ENCODE results near the gene GNB1L.

Gene GNB1L

DNA sequence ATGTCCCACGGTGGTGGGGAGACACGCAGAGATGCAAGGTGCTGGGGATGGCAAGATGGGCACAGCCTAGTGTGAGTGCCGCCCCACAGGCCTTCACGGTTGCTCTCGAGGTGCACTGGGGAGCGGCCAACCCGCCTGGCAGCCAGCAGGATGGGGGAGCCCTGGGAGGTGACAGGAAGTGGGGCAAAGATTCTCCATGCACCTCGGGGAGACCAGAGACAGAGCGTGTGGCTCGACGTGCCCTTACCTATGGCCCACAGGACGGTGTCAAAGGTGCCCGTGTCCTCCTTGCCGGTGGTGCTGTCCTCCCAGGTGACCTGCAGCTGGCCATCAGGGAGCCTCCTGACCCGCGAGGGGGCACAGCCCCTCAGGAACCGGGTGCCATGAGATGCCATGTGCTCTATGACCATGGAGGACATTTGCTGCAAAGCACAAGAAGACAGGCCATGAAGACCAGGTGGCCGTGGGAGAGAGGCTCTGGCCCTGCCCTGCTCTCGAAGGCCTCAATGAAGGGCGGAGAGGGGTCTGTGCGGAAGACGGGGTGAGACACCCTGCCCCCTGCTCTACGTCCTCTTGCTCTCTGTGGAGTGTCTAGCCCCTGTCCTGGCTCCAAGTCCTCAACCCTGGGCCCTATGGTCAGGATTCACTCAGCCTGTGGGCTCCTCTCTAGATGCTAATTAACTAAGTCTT lies 40.6 kb upstream of the GNB1L start:
- Mint-ChIP-seq H3K36me3 (ENCODE audit: insufficient read depth) (peaks cover 2% of the 10 kb centered on the region), H3K4me3 (no peak overlapping the region), H3K27ac (ENCODE audit: low read depth) (no peak overlapping the region), H3K27me3 (no peaks in the 10 kb centered on the region), H3K4me1 (peaks cover 18% of the 10 kb centered on the region), H3K9me3 (no peaks in the 10 kb centered on the region)
- no peak for DNase-seq (ENCODE audit: low spot score in 2 of 2)
- ATAC-seq (replicated peaks; ENCODE audit: extremely low read depth, poor library complexity, severe bottlenecking) = no peak

DNA sequence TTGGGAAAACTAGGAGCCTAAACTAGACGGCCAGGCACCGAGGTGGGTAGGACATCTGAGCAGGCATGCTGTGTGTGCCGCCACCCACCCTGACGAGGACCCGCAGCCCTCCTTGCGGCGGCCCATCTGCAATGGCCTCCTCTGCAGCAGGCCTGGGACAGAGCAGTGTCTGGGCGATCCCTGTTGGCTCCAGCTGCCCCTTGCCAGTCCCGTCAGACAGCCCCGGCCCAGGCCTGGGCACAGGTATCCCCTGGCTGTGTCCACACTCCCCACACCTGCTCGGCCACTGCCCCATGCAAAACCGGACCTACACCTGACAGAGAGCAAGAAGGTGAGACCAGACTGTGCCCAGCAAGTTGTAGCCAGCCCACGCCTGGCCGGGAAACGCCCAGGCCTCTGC lies 38.7 kb upstream of the GNB1L start:
- H3K4me1 Mint-ChIP-seq = peaks cover 18% of the 10 kb centered on the region
- DNase-seq (ENCODE audit: low spot score in 2 of 2) (no peak), ATAC-seq (replicated peaks; ENCODE audit: extremely low read depth, poor library complexity, severe bottlenecking) (no peak)
- H3K36me3 Mint-ChIP-seq (ENCODE audit: insufficient read depth) = peaks cover 2% of the 10 kb centered on the region
- no peaks in the 10 kb centered on the region for H3K27me3 Mint-ChIP-seq
- H3K27ac Mint-ChIP-seq (ENCODE audit: low read depth) = peak overlapping the region; percentile 96
- no peak overlapping the region for H3K4me3 Mint-ChIP-seq
- no peaks in the 10 kb centered on the region for H3K9me3 Mint-ChIP-seq

DNA sequence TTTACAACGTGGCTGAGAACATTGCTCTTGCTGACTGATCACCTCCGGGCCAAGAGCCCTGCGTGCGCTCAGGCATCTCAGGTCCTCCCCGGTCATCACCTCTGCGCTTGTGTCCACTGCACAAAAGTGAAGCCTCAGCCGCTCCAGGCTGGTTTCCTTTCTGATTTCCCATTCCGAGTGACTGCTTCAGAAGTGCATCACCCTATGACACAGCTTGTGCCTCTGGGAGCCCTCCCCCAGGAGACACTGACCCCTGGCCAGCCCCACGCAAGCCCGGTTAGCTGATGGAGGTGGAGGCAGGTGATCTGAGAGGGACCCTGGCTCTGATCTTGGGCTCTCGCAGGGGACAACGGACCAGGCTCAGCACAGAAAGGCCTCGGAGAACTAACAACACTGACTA lies 38.3 kb upstream of the GNB1L start:
- ATAC-seq (replicated peaks; ENCODE audit: extremely low read depth, poor library complexity, severe bottlenecking) (no peak), DNase-seq (ENCODE audit: low spot score in 2 of 2) (no peak)
- H3K4me1 Mint-ChIP-seq = peaks cover 18% of the 10 kb centered on the region
- H3K36me3 Mint-ChIP-seq (ENCODE audit: insufficient read depth) = peaks cover 2% of the 10 kb centered on the region
- H3K4me3 Mint-ChIP-seq = no peak overlapping the region
- H3K27me3 Mint-ChIP-seq = no peaks in the 10 kb centered on the region
- no peaks in the 10 kb centered on the region for H3K9me3 Mint-ChIP-seq
- peak overlapping the region; percentile 96 for H3K27ac Mint-ChIP-seq (ENCODE audit: low read depth)

DNA sequence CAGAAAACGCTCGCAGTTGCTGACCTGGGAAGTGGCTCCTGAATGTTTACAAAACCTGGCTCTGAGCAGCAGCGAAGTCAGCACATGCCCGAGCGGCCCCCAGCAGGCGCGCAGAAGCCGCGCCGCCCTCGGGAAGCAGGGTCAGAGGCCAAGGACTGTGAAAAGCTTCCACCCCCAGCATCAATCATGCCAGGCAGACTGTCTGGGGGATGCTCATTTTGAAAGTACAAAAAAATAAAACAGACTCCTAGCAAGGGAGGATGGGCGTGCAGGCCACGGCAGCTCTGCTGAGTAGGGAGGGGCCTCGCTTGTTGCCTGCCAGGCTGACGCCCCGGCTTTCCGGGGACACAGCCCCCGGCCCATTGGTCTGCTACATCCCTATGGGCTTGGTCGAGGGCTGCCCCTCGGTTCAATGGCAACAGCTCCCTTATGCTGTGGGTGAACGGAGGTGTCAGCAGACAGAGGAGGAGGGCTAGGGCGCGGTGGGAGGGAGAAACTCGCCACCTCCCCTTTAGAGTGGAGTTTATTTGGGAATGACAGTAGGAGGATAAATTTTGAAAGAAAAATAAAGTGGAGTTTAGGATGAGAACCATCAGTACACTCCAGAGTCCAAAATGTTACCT lies 37.7 kb upstream of the GNB1L start:
- H3K27ac Mint-ChIP-seq (ENCODE audit: low read depth) = peak overlapping the region; percentile 96
- H3K4me1 Mint-ChIP-seq = peaks cover 18% of the 10 kb centered on the region
- H3K36me3 Mint-ChIP-seq (ENCODE audit: insufficient read depth) = peaks cover 2% of the 10 kb centered on the region
- H3K9me3 Mint-ChIP-seq = no peaks in the 10 kb centered on the region
- H3K4me3 Mint-ChIP-seq = peak overlapping the region; percentile 78
- no peak for DNase-seq (ENCODE audit: low spot score in 2 of 2)
- H3K27me3 Mint-ChIP-seq = no peaks in the 10 kb centered on the region
- peak; percentile 34 for ATAC-seq (replicated peaks; ENCODE audit: extremely low read depth, poor library complexity, severe bottlenecking)

DNA sequence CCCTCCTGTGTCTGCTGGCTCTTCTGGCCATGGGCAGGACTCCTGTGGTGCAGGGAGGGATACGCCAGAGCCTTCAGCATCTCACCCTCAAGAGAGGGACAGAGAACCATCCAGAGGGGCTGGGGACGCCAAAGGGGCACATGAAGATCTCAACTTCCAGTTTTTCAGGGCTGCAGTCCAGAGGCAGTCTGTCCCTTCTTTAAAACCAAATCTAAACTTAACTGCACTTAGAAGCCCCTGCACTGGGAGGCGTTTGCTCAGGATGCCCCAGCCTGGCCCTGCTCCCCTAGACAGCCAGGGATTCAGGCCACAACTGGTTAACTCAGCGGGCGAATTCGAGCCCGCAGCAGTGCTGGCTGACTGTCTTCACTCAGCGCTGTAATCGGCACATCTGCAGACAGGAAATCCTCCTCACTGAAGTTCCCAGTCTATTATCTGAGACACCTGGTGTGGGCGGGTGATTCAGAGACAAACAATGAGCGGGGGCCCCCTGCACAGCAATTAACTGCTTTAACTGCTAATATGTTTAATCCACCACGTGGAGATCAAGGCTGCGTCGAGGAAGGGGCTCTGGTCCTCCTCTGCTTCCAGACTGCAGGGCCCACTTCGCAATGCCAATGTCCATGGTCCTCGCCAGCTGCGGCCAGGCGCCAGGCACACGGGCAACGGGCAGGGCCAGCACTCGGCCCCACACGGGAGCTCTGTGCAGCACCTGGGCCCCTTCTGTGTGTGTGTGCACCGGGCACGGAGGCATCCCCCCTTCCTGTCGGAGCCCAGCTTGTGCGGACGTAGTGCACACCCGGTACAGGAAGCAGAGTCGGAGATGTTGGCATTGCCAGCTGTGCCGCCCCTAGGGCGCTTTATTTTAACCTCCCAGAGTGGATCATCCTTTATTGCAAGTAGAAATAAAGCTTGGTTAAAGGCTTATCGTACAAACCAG lies 36.9 kb upstream of the GNB1L start:
- peak; percentile 96 for ATAC-seq (replicated peaks; ENCODE audit: extremely low read depth, poor library complexity, severe bottlenecking)
- Mint-ChIP-seq H3K4me1 (peaks cover 18% of the 10 kb centered on the region), H3K27me3 (no peaks in the 10 kb centered on the region)

DNA sequence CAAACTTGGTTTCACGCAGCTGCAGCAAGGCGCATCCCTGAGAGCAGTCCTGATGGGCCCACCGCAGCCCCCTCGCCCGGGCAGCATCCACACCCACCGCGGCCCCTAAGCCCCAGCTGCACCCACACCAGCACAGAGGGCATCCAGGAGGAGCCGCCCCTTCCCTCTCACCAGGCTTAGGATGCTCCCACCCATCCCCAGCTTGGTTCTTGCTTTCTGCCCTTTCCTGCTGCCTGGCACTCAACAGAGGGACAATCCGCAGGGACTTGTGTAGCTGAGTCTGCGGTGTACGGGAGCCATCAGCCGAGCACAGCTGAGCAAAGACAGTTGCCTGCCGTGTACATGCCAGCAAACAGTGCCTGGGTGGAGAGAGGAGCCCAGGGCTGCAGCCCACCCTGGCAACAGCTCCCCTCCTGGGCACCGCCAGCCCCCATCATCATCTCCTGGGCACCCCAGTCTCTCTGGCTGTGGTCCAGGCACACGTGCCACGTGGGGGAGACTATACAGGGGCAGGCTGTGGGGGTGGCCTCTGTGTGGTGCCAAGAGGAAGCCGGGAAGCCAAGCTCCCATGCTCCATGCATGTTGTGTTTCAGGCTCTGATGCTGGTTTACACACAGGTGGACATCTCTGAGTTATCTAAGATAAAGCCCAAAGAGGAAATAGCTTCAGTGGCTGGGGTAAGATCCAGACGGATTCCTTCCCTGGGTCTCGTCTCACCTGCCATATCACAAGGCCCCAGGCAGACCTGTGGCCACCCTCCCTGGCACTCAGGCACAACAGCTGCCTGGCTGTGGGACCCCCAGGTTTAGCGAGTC lies 36.0 kb upstream of the GNB1L start:
- Mint-ChIP-seq H3K9me3 (no peaks in the 10 kb centered on the region), H3K27ac (ENCODE audit: low read depth) (peak overlapping the region; percentile 96), H3K4me1 (peaks cover 23% of the 10 kb centered on the region)

More for the DNA sequence above, 36.9 kb upstream of the GNB1L start:
- DNase-seq (ENCODE audit: low spot score in 2 of 2) = peak; percentile 60 to 69
- H3K27ac Mint-ChIP-seq (ENCODE audit: low read depth) = peak overlapping the region; percentile 96
- peak overlapping the region; percentile 78 for H3K4me3 Mint-ChIP-seq
- H3K36me3 Mint-ChIP-seq (ENCODE audit: insufficient read depth) = peaks cover 2% of the 10 kb centered on the region
- H3K9me3 Mint-ChIP-seq = no peaks in the 10 kb centered on the region

DNA sequence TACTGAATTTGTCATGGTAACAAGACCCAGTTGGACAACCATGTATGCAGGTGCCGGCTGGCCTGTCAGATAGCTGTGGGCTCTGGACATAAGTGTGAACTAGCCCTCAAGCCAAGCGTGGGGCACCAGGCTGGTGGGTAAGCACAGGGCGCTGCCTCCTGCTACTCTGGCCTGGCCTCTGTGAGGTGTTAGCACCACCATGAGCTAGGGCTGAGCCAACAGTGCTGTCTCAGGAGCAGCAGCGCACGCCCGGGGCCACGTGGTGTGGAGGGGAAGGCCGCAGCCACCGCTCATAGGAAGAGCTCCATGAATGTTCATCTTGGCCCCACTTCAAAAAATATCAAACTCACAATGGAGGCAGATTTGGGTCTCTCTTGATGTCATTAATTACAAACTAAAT lies 35.3 kb upstream of the GNB1L start:
- Mint-ChIP-seq H3K36me3 (ENCODE audit: insufficient read depth) (peaks cover 2% of the 10 kb centered on the region), H3K9me3 (no peaks in the 10 kb centered on the region), H3K4me1 (peaks cover 26% of the 10 kb centered on the region), H3K27me3 (no peaks in the 10 kb centered on the region), H3K27ac (ENCODE audit: low read depth) (peak overlapping the region; percentile 96), H3K4me3 (no peak overlapping the region)
- DNase-seq (ENCODE audit: low spot score in 2 of 2) = no peak
- no peak for ATAC-seq (replicated peaks; ENCODE audit: extremely low read depth, poor library complexity, severe bottlenecking)

More for the DNA sequence above, 36.0 kb upstream of the GNB1L start:
- Mint-ChIP-seq H3K36me3 (ENCODE audit: insufficient read depth) (peaks cover 2% of the 10 kb centered on the region), H3K4me3 (peak overlapping the region; percentile 78), H3K27me3 (no peaks in the 10 kb centered on the region)
- ATAC-seq (replicated peaks; ENCODE audit: extremely low read depth, poor library complexity, severe bottlenecking) (no peak), DNase-seq (ENCODE audit: low spot score in 2 of 2) (no peak)

DNA sequence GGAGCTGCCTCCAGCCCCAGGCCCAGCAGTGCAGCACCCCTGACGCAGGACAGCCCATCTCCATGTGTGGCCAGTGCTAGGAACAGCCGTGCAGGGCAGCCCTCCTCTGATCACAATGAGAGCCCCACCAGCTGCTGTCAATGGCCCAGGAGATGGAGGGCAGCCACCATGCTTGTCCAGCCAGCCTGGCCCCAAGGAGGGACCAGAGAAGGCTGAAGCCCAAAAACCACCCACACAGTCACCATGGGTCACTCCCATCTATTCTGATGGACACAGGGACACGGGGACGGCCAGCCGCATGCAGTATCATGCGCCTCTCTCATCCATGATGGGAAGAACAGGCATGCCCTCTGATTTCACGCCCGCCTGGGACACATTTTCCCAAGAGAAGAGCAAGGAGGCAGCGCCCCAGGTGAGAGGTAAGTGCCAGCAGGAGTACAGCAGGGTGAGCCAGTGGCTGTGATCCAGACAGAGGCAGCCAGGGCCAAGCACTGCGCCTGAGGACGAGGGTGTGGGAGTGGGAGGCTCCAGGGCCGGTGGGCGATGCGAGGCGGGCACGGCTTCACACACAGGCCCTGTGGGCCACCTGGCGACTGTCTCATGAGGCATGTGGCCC lies 33.6 kb upstream of the GNB1L start:
- Mint-ChIP-seq H3K36me3 (ENCODE audit: insufficient read depth) (no peaks in the 10 kb centered on the region), H3K9me3 (no peaks in the 10 kb centered on the region), H3K4me3 (peak overlapping the region; percentile 36), H3K27ac (ENCODE audit: low read depth) (no peak overlapping the region), H3K27me3 (no peaks in the 10 kb centered on the region), H3K4me1 (peaks cover 26% of the 10 kb centered on the region)
- ATAC-seq (replicated peaks; ENCODE audit: extremely low read depth, poor library complexity, severe bottlenecking) (no peak), DNase-seq (ENCODE audit: low spot score in 2 of 2) (no peak)

DNA sequence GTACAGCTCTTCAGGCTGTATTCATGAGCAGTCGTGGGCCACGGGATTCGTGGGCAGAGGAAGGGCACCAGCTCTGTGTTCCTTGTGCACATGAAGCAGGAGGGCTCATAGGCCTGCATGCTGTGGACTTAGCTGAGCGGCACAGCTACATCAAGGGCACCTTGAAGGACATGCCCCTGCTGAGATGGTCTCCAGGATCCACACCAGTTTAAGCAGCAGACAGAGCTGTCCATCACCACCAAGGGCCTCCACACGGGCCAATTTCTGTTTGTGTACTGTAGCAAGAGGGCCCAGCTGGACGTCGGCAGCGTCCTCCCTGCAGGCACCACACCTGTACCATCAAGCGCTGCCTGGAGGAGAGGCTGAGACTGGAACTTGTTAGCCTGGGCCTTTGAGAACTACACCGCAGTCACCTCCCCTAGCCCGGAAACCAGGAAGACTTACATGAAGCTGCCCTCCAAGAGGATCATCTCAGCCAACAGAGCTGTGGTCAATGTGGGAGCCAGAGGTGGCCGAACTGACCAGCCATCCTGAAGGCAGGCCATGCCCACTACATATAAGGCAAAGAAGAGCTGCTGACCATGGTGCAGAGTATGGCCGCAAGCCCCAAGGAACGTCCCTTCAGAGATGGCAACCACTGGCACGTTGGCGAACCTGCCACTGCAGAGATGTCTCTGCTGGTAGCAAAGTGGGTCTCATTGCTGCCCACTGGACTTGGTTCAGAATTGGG lies 32.7 kb upstream of the GNB1L start:
- ATAC-seq (replicated peaks; ENCODE audit: extremely low read depth, poor library complexity, severe bottlenecking) (no peak), DNase-seq (ENCODE audit: low spot score in 2 of 2) (no peak)
- Mint-ChIP-seq H3K4me1 (peaks cover 23% of the 10 kb centered on the region), H3K27me3 (no peaks in the 10 kb centered on the region), H3K4me3 (no peak overlapping the region), H3K36me3 (ENCODE audit: insufficient read depth) (no peaks in the 10 kb centered on the region), H3K9me3 (no peaks in the 10 kb centered on the region), H3K27ac (ENCODE audit: low read depth) (no peak overlapping the region)

DNA sequence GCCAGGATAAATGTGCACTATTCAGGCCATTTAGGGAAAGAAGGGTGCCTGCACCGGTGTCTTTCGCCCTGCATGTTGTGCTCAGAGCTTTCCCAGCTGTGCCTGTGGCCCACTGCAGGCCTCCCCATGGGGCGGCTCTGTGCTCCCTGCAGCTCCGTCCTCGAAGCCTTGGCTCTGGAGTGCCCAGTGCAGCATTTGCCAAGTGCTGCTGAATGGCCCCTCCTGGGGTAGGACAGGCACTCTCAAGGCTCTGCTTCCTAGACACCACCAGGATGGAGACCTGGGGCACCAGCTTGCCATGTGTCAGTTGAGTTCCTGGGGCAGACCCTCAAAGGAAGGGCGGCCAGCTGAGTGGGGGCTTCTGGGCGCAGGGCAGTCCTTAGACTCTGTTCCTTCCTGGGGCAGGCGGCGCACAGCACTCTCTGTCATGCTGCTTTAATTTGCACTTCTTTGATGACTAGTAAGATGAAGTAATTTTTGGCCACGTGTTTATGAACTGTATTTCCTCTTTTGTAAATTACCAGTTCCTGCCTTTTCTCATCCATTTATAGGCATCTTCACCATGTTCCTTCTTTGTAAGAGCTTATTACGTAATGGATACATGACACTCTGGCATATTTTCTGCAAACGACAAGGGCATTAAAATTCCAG lies 32.1 kb upstream of the GNB1L start:
- Mint-ChIP-seq H3K36me3 (ENCODE audit: insufficient read depth) (no peaks in the 10 kb centered on the region), H3K27me3 (no peaks in the 10 kb centered on the region), H3K27ac (ENCODE audit: low read depth) (no peak overlapping the region), H3K9me3 (no peaks in the 10 kb centered on the region), H3K4me1 (peaks cover 16% of the 10 kb centered on the region), H3K4me3 (no peak overlapping the region)
- DNase-seq (ENCODE audit: low spot score in 2 of 2) (no peak), ATAC-seq (replicated peaks; ENCODE audit: extremely low read depth, poor library complexity, severe bottlenecking) (no peak)

Data from central memory CD8-positive, alpha-beta T cell (primary cell).